IPS-20b (cell line): ENCODE results near the gene ARMC9.
"Not testable (repeated sequence)": the region's sequence is repeated elsewhere in the genome, so short reads cannot be mapped to it uniquely, and the experiment has no call there.

Source experiments
- H3K27ac ChIP-seq: one replicate; pipeline ENCODE4 v1.5.1; 2013; ENCODE audit warnings: low read length
- H3K27me3 ChIP-seq: 2 replicates; pipeline ENCODE4 v1.6.1; 2013; ENCODE audit warnings: mild to moderate bottlenecking, low read length, inconsistent platforms; ENCODE audit not compliant: insufficient read depth
- H3K36me3 ChIP-seq: 2 replicates; pipeline ENCODE4 v1.6.1; 2013; ENCODE audit warnings: low read depth, mild to moderate bottlenecking, inconsistent platforms, low read length, moderate library complexity; ENCODE audit not compliant: insufficient read depth
- H3K4me1 ChIP-seq: 2 replicates; pipeline ENCODE4 v1.6.1; 2013; ENCODE audit warnings: mild to moderate bottlenecking, control low read depth, inconsistent platforms, low read length, moderate library complexity; ENCODE audit not compliant: insufficient read depth
- H3K4me3 ChIP-seq: 2 replicates; pipeline ENCODE4 v1.5.1; 2013; ENCODE audit warnings: mild to moderate bottlenecking, low read length, inconsistent platforms
- H3K9ac ChIP-seq: 2 replicates; pipeline ENCODE4 v1.6.1; 2013; ENCODE audit warnings: low read depth, mild to moderate bottlenecking, inconsistent platforms, low read length, moderate library complexity
- H3K9me3 ChIP-seq: 2 replicates; pipeline ENCODE4 v1.6.1; 2013; ENCODE audit warnings: mild to moderate bottlenecking, low read depth, low read length, inconsistent platforms; ENCODE audit not compliant: insufficient read depth

The ARMC9 gene

DNA sequence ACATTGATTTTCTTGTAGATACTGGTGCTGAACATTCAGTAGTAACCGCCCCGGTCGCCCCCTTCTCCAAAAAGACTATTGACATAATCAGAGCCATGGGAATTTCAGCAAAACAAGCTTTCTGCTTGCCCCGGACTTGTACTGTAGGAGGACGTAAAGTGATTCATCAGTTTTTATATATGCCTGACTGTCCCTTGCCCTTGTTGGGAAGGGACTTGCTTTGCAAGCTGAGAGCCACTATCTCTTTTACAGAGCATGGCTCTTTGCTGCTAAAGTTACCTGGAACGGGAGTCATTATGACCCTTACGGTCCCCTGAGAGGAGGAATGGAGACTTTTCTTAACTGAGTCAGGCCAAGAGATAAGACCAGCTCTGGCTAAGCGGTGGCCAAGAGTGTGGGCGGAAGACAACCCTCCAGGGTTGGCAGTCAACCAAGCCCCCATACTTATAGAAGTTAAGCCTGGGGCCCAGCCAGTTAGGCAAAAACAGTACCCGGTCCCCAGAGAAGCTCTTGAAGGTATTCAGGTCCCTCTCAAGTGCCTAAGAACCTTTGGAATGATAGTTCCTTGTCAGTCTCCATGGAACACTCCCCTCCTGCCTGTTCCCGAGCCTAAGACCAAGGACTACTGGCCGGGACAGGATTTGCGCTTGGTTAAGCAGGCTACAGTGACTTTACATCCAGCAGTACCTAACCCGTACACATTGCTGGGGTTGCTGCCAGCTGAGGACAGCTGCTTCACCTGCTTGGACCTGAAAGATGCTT, 205.2 kb downstream of the ARMC9 start:
- H3K9ac ChIP-seq, H3K27ac ChIP-seq, H3K27me3 ChIP-seq, H3K4me3 ChIP-seq, H3K4me1 ChIP-seq, H3K9me3 ChIP-seq, H3K36me3 ChIP-seq: not testable (repeated sequence)

DNA sequence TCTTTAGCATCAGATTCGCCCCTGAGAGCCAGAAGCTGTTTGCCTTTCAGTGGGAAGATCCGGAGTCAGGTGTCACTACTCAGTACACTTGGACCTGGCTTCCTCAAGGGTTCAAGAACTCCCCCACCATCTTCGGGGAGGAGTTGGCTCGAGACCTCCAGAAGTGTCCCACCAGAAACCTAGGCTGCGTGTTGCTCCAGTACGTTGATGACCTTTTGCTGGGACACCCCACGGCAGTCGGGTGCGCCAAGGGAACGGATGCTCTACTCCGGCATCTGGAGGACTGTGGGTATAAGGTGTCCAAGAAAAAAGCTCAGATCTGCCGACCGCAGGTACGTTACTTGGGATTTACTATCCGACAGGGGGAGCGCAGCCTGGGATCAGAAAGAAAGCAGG, 205.8 kb downstream of the ARMC9 start:
- H3K9ac ChIP-seq, H3K4me1 ChIP-seq, H3K27me3 ChIP-seq, H3K36me3 ChIP-seq, H3K4me3 ChIP-seq, H3K27ac ChIP-seq, H3K9me3 ChIP-seq: not testable (repeated sequence)

DNA sequence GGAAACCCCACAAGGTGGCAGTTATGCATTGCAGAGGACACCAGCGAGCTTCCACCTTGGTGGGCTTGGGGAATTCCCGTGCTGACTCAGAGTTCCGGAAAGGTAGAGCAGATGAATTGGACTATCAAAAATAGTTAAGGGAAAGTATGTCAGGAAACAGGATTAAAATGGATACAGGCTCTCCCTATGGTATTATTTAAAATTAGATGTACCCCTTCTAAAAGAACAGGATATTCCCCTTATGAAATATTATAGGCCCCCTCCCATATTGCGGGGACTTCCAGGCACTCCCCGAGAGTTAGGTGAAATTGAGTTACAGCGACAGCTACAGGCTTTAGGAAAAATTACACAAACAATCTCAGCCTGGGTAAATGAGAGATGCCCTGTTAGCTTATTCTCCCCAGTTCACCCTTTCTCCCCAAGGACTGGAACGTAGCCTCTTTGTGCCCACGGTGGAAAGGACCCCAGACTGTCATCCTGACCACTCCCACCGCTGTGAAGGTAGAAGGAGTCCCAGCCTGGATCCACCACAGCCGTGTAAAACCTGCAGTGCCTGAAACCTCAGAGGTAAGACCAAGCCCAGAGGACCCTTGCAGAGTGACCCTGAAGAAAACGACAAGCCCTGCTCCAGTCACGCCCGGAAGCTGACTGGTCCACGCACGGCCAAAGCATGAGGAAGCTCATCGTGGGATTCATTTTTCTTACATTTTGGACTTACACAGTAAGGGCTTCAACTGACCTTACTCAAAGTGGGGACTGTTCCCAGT, 207.4 kb downstream of the ARMC9 start:
- H3K9ac ChIP-seq, H3K27me3 ChIP-seq, H3K4me3 ChIP-seq: not testable (repeated sequence)

DNA sequence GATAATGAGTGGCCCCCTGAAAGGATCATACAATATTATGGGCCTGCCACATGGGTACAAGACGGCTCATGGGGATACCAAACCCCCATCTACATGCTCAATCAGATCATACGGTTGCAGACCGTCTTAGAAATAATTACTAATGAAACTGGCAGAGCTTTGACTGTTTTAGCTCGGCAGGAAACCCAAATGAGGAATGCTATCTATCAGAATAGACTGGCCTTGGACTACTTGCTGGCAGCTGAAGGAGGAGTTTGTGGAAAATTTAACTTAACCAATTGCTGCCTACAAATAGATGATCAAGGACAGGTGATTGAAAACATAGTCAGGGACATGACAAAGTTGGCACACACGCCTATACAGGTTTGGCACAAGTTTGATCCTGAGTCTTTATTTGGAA, 209.3 kb downstream of the ARMC9 start:
- Histone ChIP-seq H3K9me3 (peaks cover 12% of the 10 kb centered on the region; the same call in 1 of the 2 replicates), H3K4me1 (peaks cover 12% of the 10 kb centered on the region)
- not testable (repeated sequence) for H3K36me3 ChIP-seq, H3K9ac ChIP-seq, H3K4me3 ChIP-seq, H3K27ac ChIP-seq, H3K27me3 ChIP-seq

More for the DNA sequence above, 207.4 kb downstream of the ARMC9 start:
- not testable (repeated sequence) for H3K36me3 ChIP-seq, H3K4me1 ChIP-seq
- peaks cover 12% of the 10 kb centered on the region; the same call in 1 of the 2 replicates for H3K9me3 ChIP-seq
- H3K27ac ChIP-seq, result peak overlapping the region; percentile 48

DNA sequence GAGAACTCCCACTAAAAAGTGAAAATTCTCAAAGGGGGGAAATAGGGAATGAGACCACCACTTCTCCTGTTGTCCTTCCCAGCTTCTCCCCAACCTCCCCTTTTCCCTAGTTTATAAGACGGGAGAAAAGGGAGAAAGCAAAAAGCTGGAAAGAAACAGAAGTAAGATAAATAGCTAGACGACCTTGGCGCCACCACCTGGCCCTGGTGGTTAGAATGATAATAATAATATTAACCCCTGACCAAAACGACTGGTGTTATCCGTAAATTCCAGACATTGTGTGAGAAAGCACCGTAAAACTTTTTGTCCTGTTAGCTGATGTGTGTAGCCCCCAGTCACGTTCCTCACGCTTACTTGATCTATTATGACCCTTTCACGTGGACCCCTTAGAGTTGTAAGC, 209.9 kb downstream of the ARMC9 start:
- Histone ChIP-seq H3K4me1 (peaks cover 16% of the 10 kb centered on the region), H3K9me3 (peaks cover 12% of the 10 kb centered on the region; the same call in 1 of the 2 replicates)
- H3K9ac ChIP-seq, H3K4me3 ChIP-seq, H3K36me3 ChIP-seq, H3K27me3 ChIP-seq, H3K27ac ChIP-seq: not testable (repeated sequence)

DNA sequence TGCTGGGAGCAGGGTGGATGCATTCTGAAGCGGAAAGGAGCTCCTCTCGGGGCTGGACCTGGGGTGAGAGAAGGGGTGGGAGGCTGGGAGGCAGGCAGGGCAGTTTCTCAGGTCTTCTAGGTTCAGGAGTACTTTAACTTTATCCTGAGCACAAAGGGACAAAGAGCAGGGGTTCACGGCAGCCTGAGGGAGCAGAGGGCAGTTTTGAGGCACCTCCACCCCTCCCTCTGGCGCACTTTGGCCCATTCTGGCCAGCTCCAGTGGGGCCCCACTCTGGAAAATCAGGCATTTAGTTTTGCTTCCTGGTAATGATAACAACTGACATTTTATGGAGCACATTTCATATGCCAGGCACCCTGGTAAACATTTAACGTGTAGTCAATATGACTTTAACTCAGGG, 211.3 kb downstream of the ARMC9 start:
- Histone ChIP-seq H3K4me1 (peaks cover 25% of the 10 kb centered on the region), H3K9me3 (peaks cover 12% of the 10 kb centered on the region; the same call in 1 of the 2 replicates), H3K4me3 (no peak overlapping the region), H3K27ac (no peak overlapping the region), H3K36me3 (no peaks in the 10 kb centered on the region), H3K9ac (no peak overlapping the region), H3K27me3 (no peaks in the 10 kb centered on the region; the same call in 1 of the 2 replicates)

DNA sequence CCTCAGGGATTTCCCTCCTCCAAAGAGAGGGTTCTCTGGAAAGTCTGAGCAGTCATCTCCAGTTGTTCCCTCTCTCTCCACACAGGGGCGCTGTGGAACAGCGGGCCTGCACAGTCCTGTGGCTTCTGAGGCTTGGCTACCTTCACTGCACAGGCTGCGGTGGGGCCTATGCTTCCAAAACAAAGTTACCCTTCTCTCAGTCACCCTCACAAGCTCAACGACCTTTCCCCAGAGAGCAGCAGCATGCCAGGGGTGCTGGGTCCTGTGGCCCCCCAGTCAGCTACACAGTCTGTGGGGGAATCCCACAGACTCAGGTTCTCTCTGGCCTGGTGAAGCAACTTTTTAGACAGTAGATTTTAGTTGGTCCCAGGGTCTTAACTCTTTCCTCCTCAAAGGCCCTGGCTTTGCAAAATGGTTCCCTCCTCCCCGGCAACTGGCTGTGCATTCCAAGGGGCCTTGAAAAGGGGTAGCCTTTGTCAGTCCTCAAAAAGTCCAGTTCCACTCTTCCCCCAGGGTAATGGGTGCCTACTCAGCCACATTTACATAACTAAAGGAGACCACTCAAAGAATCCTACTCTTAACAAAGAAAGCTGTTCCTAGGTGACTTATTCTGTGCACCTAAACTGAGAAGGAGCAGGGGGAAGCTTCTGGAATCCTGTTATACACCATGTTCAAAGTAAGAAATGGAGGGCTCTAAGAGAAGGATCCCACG, 212.0 kb downstream of the ARMC9 start:
- H3K9ac ChIP-seq, result peak overlapping the region; percentile 67

DNA sequence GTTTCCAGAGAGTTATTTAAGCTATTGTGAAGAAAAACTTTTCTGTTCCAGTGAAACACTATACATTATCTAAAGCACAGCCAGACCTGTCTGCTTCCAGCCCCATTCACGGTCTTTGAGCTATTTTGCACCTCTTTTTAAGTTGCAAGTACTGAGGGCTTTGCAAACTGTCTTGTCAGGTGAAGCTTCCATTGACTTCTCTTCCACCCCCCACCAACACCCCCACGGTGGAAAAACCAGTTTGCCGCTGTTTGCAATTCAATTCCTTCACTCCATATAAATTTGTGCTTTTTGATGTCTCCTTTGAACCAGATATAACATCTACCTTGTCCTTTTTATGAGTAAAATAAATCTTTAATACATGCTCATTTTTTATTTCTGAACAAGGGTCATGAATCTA, 212.8 kb downstream of the ARMC9 start:
- peak overlapping the region; percentile 81 for H3K27ac ChIP-seq
- H3K27me3 ChIP-seq, result no peaks in the 10 kb centered on the region; the same call in 1 of the 2 replicates
- no peaks in the 10 kb centered on the region for H3K36me3 ChIP-seq
- H3K9ac ChIP-seq, result peak overlapping the region; percentile 67
- H3K4me3 ChIP-seq, result peak overlapping the region; percentile 65
- H3K9me3 ChIP-seq, result peaks cover 12% of the 10 kb centered on the region; the same call in 1 of the 2 replicates
- H3K4me1 ChIP-seq, result peaks cover 25% of the 10 kb centered on the region

More for the DNA sequence above, 212.0 kb downstream of the ARMC9 start:
- peak overlapping the region; percentile 81 for H3K27ac ChIP-seq
- H3K4me1 ChIP-seq, result peaks cover 25% of the 10 kb centered on the region
- H3K27me3 ChIP-seq, result no peaks in the 10 kb centered on the region; the same call in 1 of the 2 replicates
- H3K9me3 ChIP-seq, result peaks cover 12% of the 10 kb centered on the region; the same call in 1 of the 2 replicates
- peak overlapping the region; percentile 65 for H3K4me3 ChIP-seq
- no peaks in the 10 kb centered on the region for H3K36me3 ChIP-seq

DNA sequence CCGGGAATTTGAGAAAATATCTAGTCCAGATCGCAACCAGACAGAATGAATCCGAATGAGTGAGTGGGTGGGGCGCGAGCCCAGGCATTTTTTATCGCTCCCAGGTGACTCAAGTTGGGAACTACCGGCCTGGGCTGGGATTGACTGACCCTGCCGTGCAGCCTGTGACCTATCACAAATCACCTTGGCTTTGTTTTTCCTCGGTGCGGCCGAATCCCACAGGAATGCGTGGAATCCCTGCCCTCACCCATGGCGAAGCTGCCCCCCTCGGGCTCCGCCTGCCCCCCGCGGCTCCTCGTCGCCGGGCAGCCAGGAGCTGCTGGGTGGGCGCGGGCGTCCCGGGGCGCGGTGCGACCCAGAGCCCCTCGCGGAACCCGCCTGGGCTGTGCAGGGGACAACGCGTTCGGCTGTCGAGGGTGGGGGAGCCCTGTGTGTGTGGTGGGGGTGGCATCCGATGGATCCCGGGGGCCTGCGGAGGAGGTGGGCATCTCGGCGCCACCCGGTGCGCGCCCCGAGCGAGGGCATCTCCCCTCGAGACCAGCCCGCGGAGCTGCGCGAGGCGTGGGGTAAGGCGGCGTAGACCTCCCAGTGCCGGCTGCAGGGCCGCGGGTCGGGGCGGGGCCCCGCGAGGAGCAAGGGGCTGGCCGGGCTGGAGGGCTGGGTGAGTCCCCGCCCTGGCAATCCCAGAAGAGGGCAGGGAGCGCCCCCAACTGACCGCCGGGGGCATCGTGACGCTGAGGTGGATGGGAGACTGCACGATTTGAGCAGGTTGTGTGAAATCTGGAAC, 213.6 kb downstream of the ARMC9 start:
- Histone ChIP-seq H3K27ac (peak overlapping the region; percentile 48), H3K4me3 (peak overlapping the region; percentile 65), H3K36me3 (no peaks in the 10 kb centered on the region), H3K27me3 (no peaks in the 10 kb centered on the region; the same call in 1 of the 2 replicates), H3K9ac (peak overlapping the region; percentile 67), H3K9me3 (peaks cover 12% of the 10 kb centered on the region; the same call in 1 of the 2 replicates), H3K4me1 (peaks cover 25% of the 10 kb centered on the region)

DNA sequence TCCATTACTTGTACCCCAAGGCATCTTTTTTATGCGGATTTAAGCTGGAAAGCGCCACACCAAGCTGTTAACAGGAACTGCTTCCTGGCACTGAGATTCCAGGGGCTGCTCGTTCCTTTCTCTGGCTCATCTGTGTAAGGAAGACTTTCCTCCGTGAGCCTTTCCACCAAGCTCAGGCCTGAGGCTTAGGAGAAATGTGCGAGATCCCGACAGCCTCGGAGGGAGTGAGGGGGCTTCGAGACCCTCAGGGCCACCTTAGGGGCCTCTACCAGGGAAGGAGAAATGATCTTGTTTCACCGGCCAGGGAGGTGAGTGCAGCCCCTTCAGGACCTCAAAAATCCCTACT, 214.2 kb downstream of the ARMC9 start:
- Histone ChIP-seq H3K9me3 (peaks cover 12% of the 10 kb centered on the region; the same call in 1 of the 2 replicates), H3K27ac (no peak overlapping the region), H3K9ac (peak overlapping the region; percentile 58), H3K27me3 (no peaks in the 10 kb centered on the region; the same call in 1 of the 2 replicates), H3K4me1 (peaks cover 25% of the 10 kb centered on the region), H3K4me3 (peak overlapping the region; percentile 65; the same call in 1 of the 2 replicates), H3K36me3 (no peaks in the 10 kb centered on the region)

DNA sequence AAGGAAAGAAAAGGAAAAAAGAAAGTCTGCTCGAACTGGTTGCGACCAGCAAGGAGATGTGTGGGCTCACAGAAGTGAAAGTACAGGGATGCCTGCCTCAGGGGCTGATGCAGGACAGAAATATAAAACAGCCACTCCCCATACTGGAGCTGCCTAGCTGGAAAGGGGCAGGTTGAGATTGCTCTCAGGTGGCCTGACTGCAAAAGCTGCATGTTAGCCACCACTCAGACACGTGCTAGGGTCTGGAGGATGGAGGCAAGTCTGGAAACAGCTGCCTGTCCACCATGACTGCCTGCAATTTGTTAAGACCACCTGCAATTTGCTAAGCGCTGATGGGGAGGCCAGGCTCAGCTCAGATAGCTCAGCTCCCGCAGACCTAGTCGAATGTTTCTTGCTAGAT, 215.0 kb downstream of the ARMC9 start:
- 0 out of 2 replicates have a peak overlapping the region, but pooled peaks have one; percentile 5 for H3K9ac ChIP-seq

More for the DNA sequence above, 215.0 kb downstream of the ARMC9 start:
- no peak overlapping the region for H3K27ac ChIP-seq
- no peak overlapping the region for H3K4me3 ChIP-seq
- peaks cover 25% of the 10 kb centered on the region for H3K4me1 ChIP-seq
- H3K27me3 ChIP-seq, result no peaks in the 10 kb centered on the region; the same call in 1 of the 2 replicates
- H3K9me3 ChIP-seq, result peaks cover 12% of the 10 kb centered on the region; the same call in 1 of the 2 replicates
- no peaks in the 10 kb centered on the region for H3K36me3 ChIP-seq
